Measurements from ENCODE around the gene GLRX3.

- no peak for TF ChIP-seq GATA3 (IDR thresholded peaks at IDR 0.05; ENCODE audit: low read depth, low read length)
- no peak for TF ChIP-seq GATA2 (IDR thresholded peaks at IDR 0.05; ENCODE audit: low read depth, low read length)
These were observed 440 bp upstream of the GLRX3 start for GRCh38 chr10:130135676-130136225.

Data from SH-SY5Y (cell line).